GM18499 (cell line): ENCODE measurements around the gene IL1RAPL1.
A peak's percentile ranks its signal among the peaks of the same experiment; 100 is the strongest.

Experiments
- ATAC-seq: cut with Tn5 transposase; IDR thresholded peaks from one replicate; pipeline ENCODE4 v1.9.1; 2021; ENCODE audit warnings: moderate number of reproducible peaks; ENCODE audit not compliant: insufficient read depth, unreplicated experiment

Gene IL1RAPL1

GRCh38 chrX:29471829-29472228 is 884.6 kb downstream of the IL1RAPL1 start:
- ATAC-seq = no peak

GRCh38 chrX:29477878-29478277 is 890.6 kb downstream of the IL1RAPL1 start:
- peak; percentile 42 for ATAC-seq

DNA sequence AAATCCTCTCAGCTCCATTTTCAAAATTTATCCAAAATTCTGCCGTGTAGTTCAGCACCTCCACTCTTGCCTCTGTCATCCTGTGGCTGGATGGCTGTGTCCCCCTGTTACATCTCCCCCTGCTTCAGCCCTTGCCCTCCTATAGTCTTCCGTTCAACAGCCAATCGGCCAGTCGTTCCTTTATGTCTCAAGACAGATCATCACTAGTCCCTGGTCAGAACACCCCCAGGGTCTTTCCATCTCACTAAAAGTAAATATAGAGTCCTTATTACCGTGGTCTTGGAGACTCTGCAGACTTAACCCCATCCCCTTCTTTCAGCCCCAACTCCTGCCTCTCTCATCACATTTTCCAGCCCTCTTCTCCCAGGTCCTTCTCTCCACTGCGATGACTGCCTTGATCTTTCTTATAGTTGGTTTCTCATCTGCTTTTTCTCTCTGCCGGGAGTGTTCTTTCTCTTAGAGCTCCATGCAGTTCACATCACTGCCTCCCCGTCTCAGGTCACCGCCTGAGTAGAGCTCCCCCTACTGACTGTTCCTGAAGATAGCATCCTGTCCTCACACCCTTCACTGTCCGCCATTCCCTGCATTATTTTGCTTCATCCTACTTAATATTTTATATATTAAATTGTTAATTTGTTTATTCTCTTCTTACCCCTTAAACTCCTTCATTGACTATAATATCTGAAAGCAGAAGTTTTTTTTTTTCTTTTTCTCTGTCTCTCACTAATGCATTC is 891.3 kb downstream of the IL1RAPL1 start:
- ATAC-seq = peak; percentile 88

GRCh38 chrX:29487214-29487613 is 900.0 kb downstream of the IL1RAPL1 start:
- no peak for ATAC-seq

- ATAC-seq = no peak
Observed at GRCh38 chrX:29487714-29488113, 900.5 kb downstream of the IL1RAPL1 start.

- peak; percentile 51 for ATAC-seq
Observed at GRCh38 chrX:29488919-29489318, 901.7 kb downstream of the IL1RAPL1 start.

DNA sequence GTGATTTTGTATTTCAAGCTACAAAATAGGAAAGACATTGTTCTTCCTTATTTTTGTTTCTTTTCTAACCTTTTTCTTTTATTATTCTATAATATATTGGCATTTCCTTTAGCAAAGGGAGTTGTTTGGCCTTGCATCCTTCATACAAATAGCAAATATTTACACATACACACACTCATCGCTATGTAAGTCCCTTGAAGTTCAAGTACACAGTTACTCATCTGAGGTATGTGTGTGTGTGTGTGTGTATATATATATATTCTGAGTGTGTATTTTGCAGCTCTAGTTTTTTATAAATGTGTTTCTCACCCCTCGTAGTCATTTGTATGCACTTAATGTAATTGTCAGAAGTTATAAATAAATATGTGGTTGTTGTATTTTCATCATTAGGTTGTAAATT is 903.4 kb downstream of the IL1RAPL1 start:
- no peak for ATAC-seq

GRCh38 chrX:29491659-29492058 is 904.4 kb downstream of the IL1RAPL1 start:
- ATAC-seq = no peak

- no peak for ATAC-seq
Observed at GRCh38 chrX:29496636-29497180, 909.5 kb downstream of the IL1RAPL1 start.

DNA sequence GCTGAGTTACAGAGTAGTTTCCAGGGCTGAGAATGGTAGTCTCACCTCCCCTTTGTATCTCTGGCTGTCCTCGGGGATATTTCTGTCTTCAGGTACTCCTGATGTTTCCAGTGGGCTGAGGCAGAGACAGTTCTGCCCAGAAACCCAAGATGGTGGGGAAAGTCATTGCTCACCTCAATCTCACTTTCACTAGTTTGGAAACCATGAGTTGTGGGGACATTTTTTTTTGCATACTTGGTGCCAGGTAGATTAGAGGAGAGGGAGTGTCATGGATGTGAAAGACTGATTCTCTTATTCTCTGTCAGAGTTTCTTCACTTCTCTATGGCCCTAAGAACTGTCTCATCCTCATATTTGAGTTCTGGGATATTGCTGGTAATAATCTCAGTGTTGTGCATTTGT is 919.5 kb downstream of the IL1RAPL1 start:
- no peak for ATAC-seq

GRCh38 chrX:29518100-29518499 is 930.9 kb downstream of the IL1RAPL1 start:
- ATAC-seq = no peak

DNA sequence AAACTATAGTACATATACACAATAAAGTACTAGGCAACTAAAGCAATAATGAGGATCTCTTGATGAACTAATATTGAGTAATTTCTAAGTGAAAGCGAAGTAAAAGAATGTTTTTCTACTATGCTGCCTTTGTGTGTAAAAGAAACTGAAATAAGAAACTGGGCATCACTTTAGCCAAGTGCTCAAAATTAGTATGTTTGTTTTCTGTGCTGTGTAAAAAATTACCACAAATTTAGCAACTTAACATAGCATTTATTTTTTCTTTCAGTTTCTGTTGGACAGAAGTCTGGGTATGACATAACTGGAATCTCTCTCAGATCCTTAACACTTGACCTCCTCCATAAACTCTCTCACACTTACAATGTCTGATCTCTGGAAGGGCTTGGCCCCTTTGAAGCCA is 941.0 kb downstream of the IL1RAPL1 start:
- ATAC-seq = peak; percentile 80

DNA sequence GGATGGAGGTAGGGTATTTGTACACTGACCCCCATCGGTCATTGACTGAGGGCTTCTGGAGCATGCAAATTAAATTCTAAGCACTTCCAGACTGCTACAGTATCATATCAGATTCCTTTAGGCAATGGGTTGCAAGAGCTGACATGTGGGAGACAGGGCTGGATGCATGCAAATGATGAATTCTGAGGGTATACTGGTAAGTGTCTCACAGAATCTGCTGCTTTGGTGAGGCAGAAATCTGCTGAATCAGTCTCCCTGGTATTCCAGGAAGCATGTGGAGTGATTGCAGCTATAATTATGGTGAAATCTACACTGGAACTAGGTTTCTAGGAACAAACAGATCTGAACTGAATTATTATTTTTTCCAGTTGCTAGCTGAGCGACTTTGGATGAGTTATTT is 943.3 kb downstream of the IL1RAPL1 start:
- ATAC-seq = no peak

DNA sequence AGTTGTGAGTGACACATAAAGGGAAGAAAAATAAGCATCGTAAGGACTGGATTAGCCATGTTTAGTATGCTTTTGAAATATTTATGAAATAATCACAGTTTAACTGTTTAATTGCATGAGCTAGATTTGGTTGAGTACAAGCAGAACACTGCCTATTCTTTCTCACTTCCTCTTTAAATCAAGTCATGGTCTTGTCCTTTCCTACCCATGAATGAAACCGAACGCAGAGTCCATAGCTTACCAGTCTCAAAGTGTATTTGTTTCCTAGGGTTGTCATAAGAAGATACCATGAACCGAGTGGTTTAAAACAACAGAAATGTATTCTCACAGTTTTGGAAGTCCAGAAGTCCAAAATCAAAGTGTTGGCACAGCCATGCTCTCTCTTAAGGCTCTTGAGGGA is 944.1 kb downstream of the IL1RAPL1 start:
- peak; percentile 75 for ATAC-seq

GRCh38 chrX:29535212-29536162 is 948.2 kb downstream of the IL1RAPL1 start:
- ATAC-seq = no peak

GRCh38 chrX:29541038-29541437 is 953.8 kb downstream of the IL1RAPL1 start:
- ATAC-seq = no peak

- no peak for ATAC-seq
Observed at GRCh38 chrX:29542152-29542551, 954.9 kb downstream of the IL1RAPL1 start.

- ATAC-seq = no peak
Observed at GRCh38 chrX:29545878-29546277, 958.6 kb downstream of the IL1RAPL1 start.

DNA sequence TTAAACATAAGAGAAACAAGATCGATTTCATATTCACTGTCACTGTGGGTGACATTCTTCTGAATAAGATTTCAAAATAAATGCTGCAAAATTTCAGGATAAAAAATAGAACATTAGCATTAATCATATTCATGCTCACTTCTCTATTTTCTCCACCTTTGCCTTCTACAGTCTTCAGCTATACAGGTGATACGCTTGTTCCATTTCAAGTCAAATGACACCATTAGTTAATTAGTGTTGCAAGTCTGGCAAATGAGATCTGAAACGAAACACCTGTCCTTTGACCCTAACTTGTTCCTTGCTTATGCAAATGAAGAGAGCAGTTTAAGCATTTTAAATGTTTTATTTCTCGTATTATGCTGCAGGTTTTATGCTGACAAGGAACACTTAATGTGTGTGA is 960.6 kb downstream of the IL1RAPL1 start:
- ATAC-seq = no peak

GRCh38 chrX:29553542-29553941 is 966.3 kb downstream of the IL1RAPL1 start:
- no peak for ATAC-seq

DNA sequence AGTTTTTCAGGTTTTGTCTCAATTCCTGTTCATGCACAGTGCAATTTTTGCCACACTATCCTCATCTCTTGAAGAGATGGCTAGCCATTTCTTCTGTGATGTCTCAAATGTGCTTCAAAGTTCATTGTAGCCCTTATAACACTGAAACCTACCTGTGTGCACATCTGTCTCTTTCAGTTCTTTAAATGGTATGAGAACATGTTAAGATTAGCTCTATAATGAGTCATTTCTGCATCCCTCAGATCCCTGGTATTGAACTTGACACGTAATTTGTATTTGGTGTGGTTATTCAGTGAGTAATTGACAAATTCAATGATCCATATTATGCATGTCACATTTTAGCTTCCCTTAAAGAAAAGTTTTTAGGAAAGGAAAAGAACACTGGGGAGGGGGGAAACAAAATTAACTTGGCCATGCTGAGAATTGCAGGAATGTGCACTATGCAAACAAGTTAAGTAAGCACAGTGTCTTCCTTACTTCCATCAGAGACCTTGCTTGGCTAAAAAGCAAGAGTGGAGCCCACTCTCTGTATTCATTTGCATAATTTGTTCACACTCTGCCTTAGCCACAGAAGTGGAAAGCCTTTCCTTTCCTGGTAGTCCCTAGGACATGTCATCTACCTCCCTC is 968.3 kb downstream of the IL1RAPL1 start:
- ATAC-seq = peak; percentile 99
